HFFc6 (cell line): ENCODE results near the gene CCNT1. TPM values are rescaled to one million over a fixed set of nuclear protein-coding genes. Genes with fewer than 3 reads are reported as not detected.

Source experiments
- DNase-seq: peaks from one replicate; pipeline ENCODE4 v3.0.0-alpha.2; 2018
- H3K27ac Mint-ChIP-seq: 2 replicates; pipeline ENCODE4 v1.8.0; 2020; ENCODE audit warnings: mild to moderate bottlenecking, mixed read lengths
- H3K27me3 Mint-ChIP-seq: 2 replicates; pipeline ENCODE4 v1.8.0; 2021; ENCODE audit warnings: mild to moderate bottlenecking, moderate library complexity, mixed read lengths; ENCODE audit not compliant: insufficient read depth
- H3K36me3 Mint-ChIP-seq: 2 replicates; pipeline ENCODE4 v1.8.0; 2021; ENCODE audit warnings: low read depth, mixed read lengths
- H3K4me1 Mint-ChIP-seq: 2 replicates; pipeline ENCODE4 v1.8.0; 2020; ENCODE audit warnings: low read depth, mixed read lengths
- H3K4me3 Mint-ChIP-seq: 2 replicates; pipeline ENCODE4 v1.8.0; 2020; ENCODE audit warnings: mild to moderate bottlenecking, moderate library complexity, mixed read lengths
- H3K9me3 Mint-ChIP-seq: 2 replicates; pipeline ENCODE4 v1.8.0; 2020; ENCODE audit warnings: mild to moderate bottlenecking, mixed read lengths
- long read RNA-seq: library from polyadenylated mRNA; unstranded; transcript quantifications from one replicate; pipeline ENCODE4 v2.0.0, GENCODE V29; 2019
- total RNA-seq, 6 experiments: library from RNA; stranded (reverse); fragmentation: NEBNext Ultra II Directional; extraction: Animal tissue kit (Norgen Biotek cat#: 25700); gene quantifications; 2 replicates in 1 of 6; 3 replicates in 5 of 6; pipeline ENCODE4 v1.2.3, GENCODE V29; 2021
- TF ChIP-seq, protein P1 (sequence below): fragments of 200-600 bp; sonication (generic); IDR thresholded peaks from 2 replicates; pipeline ENCODE4 v1.5.0; 2021; ENCODE audit warnings: antibody characterized with exemption, mild to moderate bottlenecking

CCNT1 gene
- total RNA-seq: 10 to 100 TPM; 30.7 to 36.7 (median 31.3) TPM
- long read RNA-seq, full-length matches to known transcripts: 3 of 9 reads
- long read RNA-seq, partial matches to known transcripts: 1 of 9 reads
- long read RNA-seq, other reads (novel, unspliced or antisense): 5 of 9 reads

DNA sequence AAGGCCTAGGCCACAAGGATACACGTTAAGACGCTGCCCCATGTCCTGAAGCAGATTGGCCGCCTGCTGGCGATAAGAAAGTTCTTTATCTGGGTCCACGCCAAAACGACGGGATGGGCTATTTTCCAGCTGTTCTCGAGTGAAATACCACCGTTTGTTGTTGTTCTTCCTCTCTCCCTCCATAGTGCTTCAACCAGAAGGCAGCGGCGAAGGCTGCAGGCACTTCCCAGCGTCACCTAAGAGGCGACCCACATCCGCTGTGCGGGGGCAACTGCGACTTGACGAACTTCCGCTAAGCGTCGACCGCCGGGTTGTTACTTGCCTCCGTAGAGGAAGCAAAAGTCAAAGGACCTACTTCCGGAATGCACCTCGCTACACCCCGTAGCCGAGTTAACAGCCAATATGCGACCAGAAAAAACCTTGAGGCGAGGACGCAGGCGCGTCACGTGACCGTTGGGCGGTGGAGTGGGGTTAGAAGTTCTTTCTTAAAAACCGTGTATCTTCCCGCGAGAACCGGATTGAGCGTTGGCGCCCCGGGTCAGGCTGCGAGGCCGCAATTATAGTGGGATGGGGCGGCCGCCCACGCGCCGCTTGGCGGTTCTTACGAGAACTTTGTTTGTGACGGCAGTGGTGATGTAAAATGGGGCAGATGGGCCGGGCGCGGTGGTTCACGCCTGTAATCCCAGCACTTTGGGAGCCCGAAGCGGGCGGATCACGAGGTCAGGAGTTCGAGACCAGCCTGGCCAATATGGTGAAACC is at the start of gene CCNT1:
Gene CCNT1, minus strand, starts transcription at position 215 of the 759 bp plus-strand sequence. Its CDS starts 32 bp downstream, at position 183.
- Mint-ChIP-seq H3K27ac (peak within 1 kb of the TSS; percentile 99), H3K4me3 (peak within 1 kb of the TSS; percentile 99)

DNA sequence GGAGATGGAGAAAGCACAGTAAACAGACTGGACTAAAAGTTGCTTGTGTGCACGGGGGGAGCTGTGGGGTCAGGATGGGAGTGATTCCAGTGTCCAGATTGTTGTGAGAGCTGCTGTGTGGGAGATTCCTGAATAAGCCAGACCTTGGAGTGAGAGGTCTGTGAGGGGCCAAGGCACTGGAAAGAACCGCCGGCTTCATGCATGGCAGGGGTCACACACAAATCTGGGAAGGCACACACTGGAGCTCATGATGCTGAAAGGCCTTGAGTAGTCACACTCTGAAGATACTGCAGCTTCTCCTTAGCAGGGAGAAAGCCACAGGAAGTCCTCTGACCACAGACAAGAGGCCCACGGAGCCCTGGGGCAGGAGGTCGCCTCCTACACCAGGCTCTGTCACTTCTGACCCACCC is 49.3 kb upstream of the CCNT1 start:
- H3K36me3 Mint-ChIP-seq: peaks cover 6% of the 10 kb centered on the region
- H3K4me1 Mint-ChIP-seq: peaks cover 21% of the 10 kb centered on the region
- TF ChIP-seq, protein P1, sequence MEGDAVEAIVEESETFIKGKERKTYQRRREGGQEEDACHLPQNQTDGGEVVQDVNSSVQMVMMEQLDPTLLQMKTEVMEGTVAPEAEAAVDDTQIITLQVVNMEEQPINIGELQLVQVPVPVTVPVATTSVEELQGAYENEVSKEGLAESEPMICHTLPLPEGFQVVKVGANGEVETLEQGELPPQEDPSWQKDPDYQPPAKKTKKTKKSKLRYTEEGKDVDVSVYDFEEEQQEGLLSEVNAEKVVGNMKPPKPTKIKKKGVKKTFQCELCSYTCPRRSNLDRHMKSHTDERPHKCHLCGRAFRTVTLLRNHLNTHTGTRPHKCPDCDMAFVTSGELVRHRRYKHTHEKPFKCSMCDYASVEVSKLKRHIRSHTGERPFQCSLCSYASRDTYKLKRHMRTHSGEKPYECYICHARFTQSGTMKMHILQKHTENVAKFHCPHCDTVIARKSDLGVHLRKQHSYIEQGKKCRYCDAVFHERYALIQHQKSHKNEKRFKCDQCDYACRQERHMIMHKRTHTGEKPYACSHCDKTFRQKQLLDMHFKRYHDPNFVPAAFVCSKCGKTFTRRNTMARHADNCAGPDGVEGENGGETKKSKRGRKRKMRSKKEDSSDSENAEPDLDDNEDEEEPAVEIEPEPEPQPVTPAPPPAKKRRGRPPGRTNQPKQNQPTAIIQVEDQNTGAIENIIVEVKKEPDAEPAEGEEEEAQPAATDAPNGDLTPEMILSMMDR: no peak
- no peaks in the 10 kb centered on the region for H3K27me3 Mint-ChIP-seq
- peak overlapping the region; percentile 19 for H3K27ac Mint-ChIP-seq
- no peak overlapping the region for H3K4me3 Mint-ChIP-seq
- DNase-seq: peak; percentile 28
- no peaks in the 10 kb centered on the region for H3K9me3 Mint-ChIP-seq

More for the DNA sequence above, at the start of gene CCNT1:
- Mint-ChIP-seq H3K9me3 (peaks cover 20% of the 10 kb centered on the region), H3K4me1 (peaks cover 40% of the 10 kb centered on the region), H3K27me3 (no peaks in the 10 kb centered on the region), H3K36me3 (peaks cover 51% of the 10 kb centered on the region)
- DNase-seq: peak; percentile 100
- TF ChIP-seq, protein P1: peak; percentile 57

DNA sequence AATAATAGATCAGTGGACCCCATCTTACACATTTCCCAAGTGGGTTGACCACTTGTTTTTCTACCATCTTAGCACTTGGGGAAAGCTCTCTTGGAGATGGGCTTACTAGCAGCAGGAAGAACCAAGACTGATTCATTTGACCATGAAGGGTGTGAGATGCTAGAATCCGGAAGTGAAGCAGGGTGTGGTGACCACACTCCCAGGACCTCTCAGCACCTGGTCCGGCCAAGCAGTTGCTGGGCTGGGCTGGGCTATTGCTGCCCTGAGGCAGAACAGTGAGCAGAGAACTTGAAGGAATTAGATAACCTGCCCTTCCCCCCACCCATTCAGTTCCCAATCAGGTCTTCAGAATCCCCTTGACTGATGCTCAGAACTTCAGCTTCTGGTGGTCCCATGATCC is 48.0 kb upstream of the CCNT1 start:
- TF ChIP-seq, protein P1: no peak
- peaks cover 21% of the 10 kb centered on the region for H3K4me1 Mint-ChIP-seq
- H3K27ac Mint-ChIP-seq: no peak overlapping the region
- no peaks in the 10 kb centered on the region for H3K27me3 Mint-ChIP-seq
- DNase-seq: no peak
- H3K36me3 Mint-ChIP-seq: peaks cover 6% of the 10 kb centered on the region
- H3K4me3 Mint-ChIP-seq: no peak overlapping the region
- no peaks in the 10 kb centered on the region for H3K9me3 Mint-ChIP-seq

DNA sequence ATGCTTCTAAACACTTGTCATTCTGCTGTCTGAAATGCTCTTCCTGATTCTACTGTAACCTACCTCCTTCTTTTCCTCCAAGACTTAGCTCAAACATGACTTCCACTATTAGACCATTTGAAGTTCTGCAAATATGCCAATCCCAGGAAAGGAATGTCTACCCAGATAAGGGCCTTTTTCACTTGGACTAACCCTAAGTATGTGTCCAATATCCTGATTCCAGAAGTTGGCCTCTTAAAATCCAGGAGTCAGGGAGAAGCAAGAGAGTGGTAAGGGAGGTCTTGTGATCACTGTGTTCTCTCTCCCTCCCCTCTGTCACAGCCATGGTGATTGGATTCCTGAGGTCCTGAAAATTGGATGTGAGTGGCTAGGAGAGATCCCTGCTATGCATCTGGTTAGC is 42.2 kb upstream of the CCNT1 start:
- no peak for DNase-seq
- Mint-ChIP-seq H3K4me1 (no peaks in the 10 kb centered on the region), H3K36me3 (no peaks in the 10 kb centered on the region), H3K9me3 (no peaks in the 10 kb centered on the region), H3K4me3 (no peak overlapping the region), H3K27me3 (no peaks in the 10 kb centered on the region; the same call in 1 of the 2 replicates), H3K27ac (no peak overlapping the region)
- TF ChIP-seq, protein P1: no peak

DNA sequence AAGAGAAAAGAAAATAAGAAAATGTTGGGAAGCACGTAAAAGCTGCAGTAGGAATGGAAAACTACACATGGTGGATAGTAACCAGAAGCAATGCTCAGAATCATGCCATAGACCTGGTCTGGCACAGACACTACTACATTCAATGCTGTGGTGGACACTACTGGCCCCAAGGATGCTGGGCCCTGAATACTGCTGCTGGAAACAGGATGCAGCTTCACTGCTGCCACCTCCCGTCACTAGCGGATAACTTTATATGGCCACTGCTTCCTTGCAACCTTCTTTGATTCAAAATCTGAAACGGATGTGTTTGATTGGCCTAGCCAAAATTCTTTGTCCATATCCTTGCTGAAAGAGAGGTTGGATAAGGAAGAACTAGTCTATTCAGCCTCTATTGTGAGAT is 41.7 kb upstream of the CCNT1 start:
- no peaks in the 10 kb centered on the region for H3K9me3 Mint-ChIP-seq
- TF ChIP-seq, protein P1: no peak
- no peak overlapping the region for H3K4me3 Mint-ChIP-seq
- peaks cover 5% of the 10 kb centered on the region; the same call in 1 of the 2 replicates for H3K4me1 Mint-ChIP-seq
- DNase-seq: no peak
- no peak overlapping the region for H3K27ac Mint-ChIP-seq
- no peaks in the 10 kb centered on the region; the same call in 1 of the 2 replicates for H3K27me3 Mint-ChIP-seq
- no peaks in the 10 kb centered on the region for H3K36me3 Mint-ChIP-seq
